ENCODE data around the gene HSF5. TPM values are rescaled to one million over a fixed set of nuclear protein-coding genes. Genes with fewer than 3 reads are reported as not detected.

The HSF5 gene
- total RNA-seq, 1 experiment from 2014 or later = not detected

DNA sequence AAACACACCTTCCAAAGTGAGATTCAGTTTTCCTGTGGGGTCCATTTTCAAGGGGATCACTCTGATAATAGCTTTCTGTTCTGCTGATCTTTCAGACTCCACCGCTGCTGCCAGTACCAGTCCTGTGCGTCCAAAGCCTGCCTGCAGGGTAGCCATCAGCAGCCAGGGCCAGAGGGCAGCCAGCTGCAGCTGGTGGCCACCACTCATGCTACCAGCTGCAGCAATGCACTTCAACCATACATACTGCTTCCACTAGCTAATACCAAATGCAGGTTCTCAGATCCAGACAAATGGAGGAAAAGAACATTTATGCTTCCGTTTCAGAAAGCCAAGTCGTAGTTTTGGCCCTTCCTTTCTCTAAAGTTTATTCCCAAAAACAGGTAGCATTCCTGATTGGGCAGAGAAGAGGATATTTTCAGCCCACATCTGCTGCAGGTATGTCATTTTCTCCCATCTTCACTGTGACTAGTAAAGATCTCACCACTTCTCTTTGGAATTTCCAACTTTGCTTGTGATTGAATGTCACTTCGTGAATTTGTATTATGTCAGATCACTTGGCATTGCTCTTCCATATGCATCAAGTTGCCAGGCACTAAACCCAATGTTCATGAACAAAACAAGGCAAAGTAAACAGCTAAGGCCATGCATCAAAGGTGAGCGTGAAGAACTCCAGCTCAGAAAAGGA lies 72.7 kb downstream of the HSF5 start:
- Histone ChIP-seq H3K27ac (ENCODE audit: low read depth, low read length) (peak overlapping the region; percentile 78), H2AFZ (ENCODE audit: low read depth, low read length, poor library complexity, severe bottlenecking) (no peak overlapping the region), H3K9me2 (ENCODE audit: insufficient read depth) (no peaks in the 10 kb centered on the region), H3K9ac (ENCODE audit: low read length) (peak overlapping the region; percentile 80), H4K20me1 (ENCODE audit: insufficient read depth) (no peaks in the 10 kb centered on the region), H3K27me3 (ENCODE audit: insufficient read depth, low read length) (no peaks in the 10 kb centered on the region), H3K4me2 (ENCODE audit: low read length) (peak overlapping the region; percentile 86), H3K9me3 (ENCODE audit: control insufficient read depth in 1 of 2, insufficient read depth in 1 of 2, low read depth in 1 of 2, low read length in 2 of 2) (no peaks in the 10 kb centered on the region), H3K36me3 (ENCODE audit: control insufficient read depth in 1 of 2, insufficient read depth in 2 of 2, low read length in 2 of 2) (peaks cover 0 to 5% of the 10 kb centered on the region in 2 experiments; a peak in 2 of 4 replicates), H3K4me3 (replicated peaks in 1 of 2; ENCODE audit: low read depth in 1 of 2, low read length in 2 of 2) (peak overlapping the region; percentile 66 to 68), H3K4me1 (ENCODE audit: control insufficient read depth in 1 of 2, insufficient read depth in 2 of 2, low read length in 2 of 2) (peaks cover 73 to 86% of the 10 kb centered on the region in 2 experiments), H3K79me2 (ENCODE audit: insufficient read depth, low read length) (peaks cover 68% of the 10 kb centered on the region)
- ATAC-seq = peak; percentile 31; the same call in 1 of the 2 replicates
- RAD21 ChIA-PET (ENCODE audit: low non-redundant PET in 1 of 2, low total read pairs in 2 of 2, uncharacterized antibody in 2 of 2, unreplicated experiment in 2 of 2) = interaction anchor here in 1 of 2 experiments (0.5 kb wide), 1 partner anchor 41 kb away, joined by 3 read pairs; no protein-coding TSS in a partner anchor
- intact Hi-C loops (cut with micrococcal nuclease) = no loop called here
- POLR2A ChIA-PET = interaction anchor here (0.8 to 4.6 kb wide), 11 partner anchors 11 to 98 kb away, joined by 3 to 54 read pairs (median 7); partner anchors contain the start of gene SUPT4H1
- TF ChIP-seq, protein P1, sequence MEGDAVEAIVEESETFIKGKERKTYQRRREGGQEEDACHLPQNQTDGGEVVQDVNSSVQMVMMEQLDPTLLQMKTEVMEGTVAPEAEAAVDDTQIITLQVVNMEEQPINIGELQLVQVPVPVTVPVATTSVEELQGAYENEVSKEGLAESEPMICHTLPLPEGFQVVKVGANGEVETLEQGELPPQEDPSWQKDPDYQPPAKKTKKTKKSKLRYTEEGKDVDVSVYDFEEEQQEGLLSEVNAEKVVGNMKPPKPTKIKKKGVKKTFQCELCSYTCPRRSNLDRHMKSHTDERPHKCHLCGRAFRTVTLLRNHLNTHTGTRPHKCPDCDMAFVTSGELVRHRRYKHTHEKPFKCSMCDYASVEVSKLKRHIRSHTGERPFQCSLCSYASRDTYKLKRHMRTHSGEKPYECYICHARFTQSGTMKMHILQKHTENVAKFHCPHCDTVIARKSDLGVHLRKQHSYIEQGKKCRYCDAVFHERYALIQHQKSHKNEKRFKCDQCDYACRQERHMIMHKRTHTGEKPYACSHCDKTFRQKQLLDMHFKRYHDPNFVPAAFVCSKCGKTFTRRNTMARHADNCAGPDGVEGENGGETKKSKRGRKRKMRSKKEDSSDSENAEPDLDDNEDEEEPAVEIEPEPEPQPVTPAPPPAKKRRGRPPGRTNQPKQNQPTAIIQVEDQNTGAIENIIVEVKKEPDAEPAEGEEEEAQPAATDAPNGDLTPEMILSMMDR (IDR thresholded peaks at IDR 0.05 in 2 of 3, conservative IDR thresholded peaks at IDR 0.05 in 1 of 3; ENCODE audit: borderline replicate concordance in 1 of 3, insufficient read depth in 1 of 3, low read depth in 2 of 3, low read length in 2 of 3) = peak in 2 of 3 experiments; percentile 18 to 38; a peak in 2 of 6 replicates
- TF ChIP-seq POLR2AphosphoS5 (IDR thresholded peaks at IDR 0.05; ENCODE audit: low read depth, low read length) = peak; percentile 39
- no peak for TF ChIP-seq TCF7L2 (IDR thresholded peaks at IDR 0.05; ENCODE audit: borderline replicate concordance, extremely low read depth, insufficient read depth, insufficient read length)
- no peak for TF ChIP-seq SP1 (IDR thresholded peaks at IDR 0.05; ENCODE audit: low read depth)
- no peak for TF ChIP-seq ZFX (IDR thresholded peaks at IDR 0.05)
- TF ChIP-seq, protein P2, sequence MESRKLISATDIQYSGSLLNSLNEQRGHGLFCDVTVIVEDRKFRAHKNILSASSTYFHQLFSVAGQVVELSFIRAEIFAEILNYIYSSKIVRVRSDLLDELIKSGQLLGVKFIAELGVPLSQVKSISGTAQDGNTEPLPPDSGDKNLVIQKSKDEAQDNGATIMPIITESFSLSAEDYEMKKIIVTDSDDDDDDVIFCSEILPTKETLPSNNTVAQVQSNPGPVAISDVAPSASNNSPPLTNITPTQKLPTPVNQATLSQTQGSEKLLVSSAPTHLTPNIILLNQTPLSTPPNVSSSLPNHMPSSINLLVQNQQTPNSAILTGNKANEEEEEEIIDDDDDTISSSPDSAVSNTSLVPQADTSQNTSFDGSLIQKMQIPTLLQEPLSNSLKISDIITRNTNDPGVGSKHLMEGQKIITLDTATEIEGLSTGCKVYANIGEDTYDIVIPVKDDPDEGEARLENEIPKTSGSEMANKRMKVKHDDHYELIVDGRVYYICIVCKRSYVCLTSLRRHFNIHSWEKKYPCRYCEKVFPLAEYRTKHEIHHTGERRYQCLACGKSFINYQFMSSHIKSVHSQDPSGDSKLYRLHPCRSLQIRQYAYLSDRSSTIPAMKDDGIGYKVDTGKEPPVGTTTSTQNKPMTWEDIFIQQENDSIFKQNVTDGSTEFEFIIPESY (IDR thresholded peaks at IDR 0.05; ENCODE audit: extremely low read depth, insufficient replicate concordance, low read length) = no peak
- no peak for TF ChIP-seq EZH2 (IDR thresholded peaks at IDR 0.05)
- no peak for TF ChIP-seq ELF1 (IDR thresholded peaks at IDR 0.05; ENCODE audit: borderline replicate concordance, low read depth)
- peak; percentile 37; the same call in 1 of the 2 replicates for TF ChIP-seq SIN3A (IDR thresholded peaks at IDR 0.05; ENCODE audit: low read depth)
- no peak for TF ChIP-seq POLR2A (IDR thresholded peaks at IDR 0.05; ENCODE audit: borderline replicate concordance, extremely low read depth, insufficient read depth, insufficient read length)
- TF ChIP-seq, protein P3, sequence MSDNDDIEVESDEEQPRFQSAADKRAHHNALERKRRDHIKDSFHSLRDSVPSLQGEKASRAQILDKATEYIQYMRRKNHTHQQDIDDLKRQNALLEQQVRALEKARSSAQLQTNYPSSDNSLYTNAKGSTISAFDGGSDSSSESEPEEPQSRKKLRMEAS (IDR thresholded peaks at IDR 0.05) = peak; percentile 41; the same call in 1 of the 2 replicates
- no peak for TF ChIP-seq YY1 (IDR thresholded peaks at IDR 0.05; ENCODE audit: extremely low read depth, insufficient replicate concordance, low read depth, low read length)
- TF ChIP-seq, protein P4, sequence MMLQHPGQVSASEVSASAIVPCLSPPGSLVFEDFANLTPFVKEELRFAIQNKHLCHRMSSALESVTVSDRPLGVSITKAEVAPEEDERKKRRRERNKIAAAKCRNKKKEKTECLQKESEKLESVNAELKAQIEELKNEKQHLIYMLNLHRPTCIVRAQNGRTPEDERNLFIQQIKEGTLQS (IDR thresholded peaks at IDR 0.05) = no peak
- no peak for TF ChIP-seq RAD21 (IDR thresholded peaks at IDR 0.05; ENCODE audit: low read depth)
- no peak for TF ChIP-seq EGR1 (IDR thresholded peaks at IDR 0.05; ENCODE audit: low read depth)
- TF ChIP-seq FOSL1 (IDR thresholded peaks at IDR 0.05; ENCODE audit: low read depth) = no peak
- CTCF ChIA-PET = interaction anchor here (1.0 to 1.8 kb wide), 8 partner anchors 11 to 216 kb away, joined by 3 to 9 read pairs (median 4); partner anchors contain the start of gene SUPT4H1
- no peak for DNase-seq (ENCODE audit: low read depth, low spot score)
- BruUV-seq (replicated peaks) = no TSS peak
